T-cell (primary cell): ENCODE results near the gene FAM193A. TPM values are rescaled to one million over a fixed set of nuclear protein-coding genes. Genes with fewer than 3 reads are reported as not detected.
A peak's percentile ranks its signal among the peaks of the same experiment; 100 is the strongest.

Source experiments
- ATAC-seq, 4 experiments: fragments of 200-7000 bp in 3 of 4; fragments of 150-1000 bp in 1 of 4; cut with Tn5 transposase; replicated peaks in 1 of 4; 1 replicate in 3 of 4; 2 replicates in 1 of 4; pipeline ENCODE4 v1.10.0; 2021; ENCODE audit warnings: moderate library complexity in 3 of 4, mild to moderate bottlenecking in 2 of 4, moderate number of reproducible peaks in 1 of 4
- CTCF ChIA-PET, 2 donors: fragments of 300-600 bp; sonication (Branson Sonifier 250); formaldehyde crosslinking; loops; one replicate each; lab custom pipeline; 2022; ENCODE audit warnings: antibody characterized with exemption in 2 of 2; lab: Charles Lee
- POLR2A ChIA-PET, 2 donors: fragments of 300-600 bp; sonication (Branson Sonifier 250); formaldehyde crosslinking; loops; one replicate each; lab custom pipeline; 2022; ENCODE audit warnings: antibody characterized with exemption in 2 of 2; lab: Charles Lee
- DNase-seq, 35 experiments: peaks; one replicate each; pipeline versions ENCODE4 v3.0.0 to v3.0.0-alpha.2; 2013 to 2023
- H3K27ac ChIP-seq: one replicate; pipeline ENCODE4 v1.5.1; 2013; ENCODE audit warnings: low read length
- H3K27me3 ChIP-seq, 2 experiments: replicated peaks in 1 of 2; 1 replicate in 1 of 2; 2 replicates in 1 of 2; pipeline versions ENCODE4 v1.6.1 to v1.7.0; 2013; ENCODE audit warnings: low read length in 1 of 2, mixed read lengths in 1 of 2; ENCODE audit not compliant: control insufficient read depth in 2 of 2, insufficient read depth in 2 of 2; ENCODE audit errors: extremely low read depth in 1 of 2
- H3K36me3 ChIP-seq, 2 donors: 1 replicate in 1 of 2; 2 replicates in 1 of 2; pipeline versions ENCODE4 v1.6.1 to v1.7.0; 2013; ENCODE audit warnings: low read length in 1 of 2; ENCODE audit not compliant: control insufficient read depth in 2 of 2, insufficient read depth in 1 of 2; ENCODE audit errors: extremely low read depth in 1 of 2
- H3K4me1 ChIP-seq, 2 experiments: 1 replicate in 1 of 2; 2 replicates in 1 of 2; pipeline versions ENCODE4 v1.6.1 to v1.7.0; 2013; ENCODE audit warnings: low read length in 2 of 2, mixed read lengths in 1 of 2; ENCODE audit not compliant: insufficient read depth in 2 of 2, control insufficient read depth in 1 of 2; ENCODE audit errors: extremely low read depth in 1 of 2
- H3K4me3 ChIP-seq, 2 donors: 1 replicate in 1 of 2; 2 replicates in 1 of 2; pipeline versions ENCODE4 v1.5.1 to v1.7.0; 2013; ENCODE audit warnings: mild to moderate bottlenecking in 2 of 2, low read length in 1 of 2, moderate library complexity in 1 of 2; ENCODE audit not compliant: control insufficient read depth in 1 of 2; ENCODE audit errors: extremely low read depth in 1 of 2
- H3K9me3 ChIP-seq: 2 replicates; pipeline ENCODE4 v1.7.0; 2013
- H3K27ac Mint-ChIP-seq, 2 donors: one replicate each; pipeline ENCODE4 v1.8.0; 2020 to 2021; ENCODE audit warnings: mild to moderate bottlenecking in 2 of 2, mixed read lengths in 2 of 2
- H3K27me3 Mint-ChIP-seq, 2 donors: one replicate each; pipeline ENCODE4 v1.8.0; 2021 to 2022; ENCODE audit warnings: mixed read lengths in 2 of 2
- H3K36me3 Mint-ChIP-seq: one replicate; pipeline ENCODE4 v1.8.0; 2021; ENCODE audit warnings: mixed read lengths
- H3K4me1 Mint-ChIP-seq, 3 donors: one replicate each; pipeline ENCODE4 v1.8.0; 2020 to 2022; ENCODE audit warnings: mixed read lengths in 3 of 3, mild to moderate bottlenecking in 1 of 3
- H3K4me3 Mint-ChIP-seq, 3 donors: one replicate each; pipeline ENCODE4 v1.8.0; 2020 to 2022; ENCODE audit warnings: mild to moderate bottlenecking in 3 of 3, mixed read lengths in 3 of 3, moderate library complexity in 3 of 3
- H3K9me3 Mint-ChIP-seq, 3 donors: one replicate each; pipeline ENCODE4 v1.8.0; 2020 to 2022; ENCODE audit warnings: mixed read lengths in 3 of 3
- WGBS: methylation state at CpG from one replicate; pipeline ENCODE4 v1.1.5; 2013; ENCODE audit warnings: missing lambda C conversion rate; ENCODE audit not compliant: insufficient coverage; 5-methylcytosine and 5-hydroxymethylcytosine counted together
- total RNA-seq, 35 experiments: library from RNA in 6 of 35; stranded (reverse) in 6 of 35; fragments of 120-200 nt in 1 of 35; gene quantifications; one replicate each; pipeline versions ENCODE4 v1.2.1 to v1.2.4 and lab custom pipeline; 2013 to 2026

Gene FAM193A
- total RNA-seq, 5 donors from 2014 or later (not counting 1 experiment from before 2014, with no cell fraction given), result 41.6 to 46.8 (median 45.2) TPM

- ChIA-PET POLR2A (no interaction called here), CTCF (interaction anchor here in 1 of 2 donors (0.6 kb wide), 1 partner anchor 58 kb away, joined by 3 read pairs; no protein-coding TSS in a partner anchor)
- H3K27me3 ChIP-seq, result no peaks in the 10 kb centered on the region
- H3K4me3 ChIP-seq, result no peak overlapping the region
- no peak overlapping the region for H3K27ac Mint-ChIP-seq
- no peaks in the 10 kb centered on the region for H3K27me3 Mint-ChIP-seq
- H3K4me1 ChIP-seq, result peaks cover 8 to 15% of the 10 kb centered on the region in 2 experiments
- no peak overlapping the region for H3K4me3 Mint-ChIP-seq
- H3K9me3 ChIP-seq, result no peaks in the 10 kb centered on the region
- H3K27ac ChIP-seq, result no peak overlapping the region
- peaks cover 0 to 9% of the 10 kb centered on the region in 2 donors for H3K36me3 ChIP-seq
- ATAC-seq (no peak), DNase-seq (no peak)
- H3K4me1 Mint-ChIP-seq, result peaks cover 37 to 63% (median 49%) of the 10 kb centered on the region in 3 donors
- H3K9me3 Mint-ChIP-seq, result no peaks in the 10 kb centered on the region
- peaks cover 30% of the 10 kb centered on the region for H3K36me3 Mint-ChIP-seq
- WGBS, result 100% methylated on average over 1 of the region's 4 CpGs
Measured at GRCh38 chr4:2565533-2565932, 29.1 kb downstream of the FAM193A start.

- ChIA-PET CTCF (no interaction called here), POLR2A (interaction anchor here in 1 of 2 donors (0.6 kb wide), 1 partner anchor 31 kb away, joined by 3 read pairs; no protein-coding TSS in a partner anchor)
- Histone ChIP-seq H3K4me3 (no peak overlapping the region), H3K9me3 (no peaks in the 10 kb centered on the region), H3K27me3 (no peaks in the 10 kb centered on the region), H3K27ac (peak overlapping the region; percentile 39), H3K4me1 (peaks cover 9 to 33% of the 10 kb centered on the region in 2 experiments), H3K36me3 (peaks cover 0 to 4% of the 10 kb centered on the region in 2 donors)
- WGBS, result 85% methylated on average over 4 of the region's 4 CpGs
- Mint-ChIP-seq H3K4me3 (peak overlapping the region in 2 of 3 donors; percentile 42 to 61), H3K4me1 (peaks cover 58 to 67% (median 64%) of the 10 kb centered on the region in 3 donors), H3K9me3 (no peaks in the 10 kb centered on the region), H3K27ac (peak overlapping the region in 1 of 2 donors; percentile 73), H3K27me3 (no peaks in the 10 kb centered on the region), H3K36me3 (peaks cover 24% of the 10 kb centered on the region)
- ATAC-seq (no peak), DNase-seq (no peak)
Measured at GRCh38 chr4:2570036-2570435, 33.6 kb downstream of the FAM193A start.

- ATAC-seq (peak; percentile 90 to 100 (median 92)), DNase-seq (peak; percentile 4 to 86 (median 72))
- Histone ChIP-seq H3K9me3 (no peaks in the 10 kb centered on the region), H3K36me3 (peaks cover 0 to 3% of the 10 kb centered on the region in 2 donors), H3K4me1 (peaks cover 9 to 33% of the 10 kb centered on the region in 2 experiments), H3K4me3 (no peak overlapping the region), H3K27ac (peak overlapping the region; percentile 39), H3K27me3 (no peaks in the 10 kb centered on the region)
- Mint-ChIP-seq H3K9me3 (no peaks in the 10 kb centered on the region), H3K4me3 (peak overlapping the region; percentile 14 to 61 (median 42)), H3K36me3 (peaks cover 22% of the 10 kb centered on the region), H3K27ac (peak overlapping the region; percentile 6 to 73), H3K27me3 (no peaks in the 10 kb centered on the region), H3K4me1 (peaks cover 60 to 68% (median 63%) of the 10 kb centered on the region in 3 donors)
- POLR2A ChIA-PET, result interaction anchor here (0.6 to 1.1 kb wide), 2 partner anchors 26 to 31 kb away, joined by 3 to 12 read pairs; no protein-coding TSS in a partner anchor
- 100% methylated on average over 1 of the region's 11 CpGs for WGBS
- CTCF ChIA-PET, result no interaction called here
Measured at GRCh38 chr4:2570551-2571222, 34.2 kb downstream of the FAM193A start.

- Histone ChIP-seq H3K4me1 (peaks cover 9 to 33% of the 10 kb centered on the region in 2 experiments), H3K9me3 (no peaks in the 10 kb centered on the region), H3K4me3 (no peak overlapping the region), H3K27me3 (no peaks in the 10 kb centered on the region), H3K27ac (no peak overlapping the region), H3K36me3 (no peaks in the 10 kb centered on the region)
- Mint-ChIP-seq H3K4me3 (no peak overlapping the region), H3K36me3 (peaks cover 23% of the 10 kb centered on the region), H3K4me1 (peaks cover 60 to 75% (median 71%) of the 10 kb centered on the region in 3 donors), H3K27ac (peak overlapping the region in 1 of 2 donors; percentile 29), H3K9me3 (no peaks in the 10 kb centered on the region), H3K27me3 (no peaks in the 10 kb centered on the region)
- ChIA-PET CTCF (no interaction called here), POLR2A (interaction anchor here in 1 of 2 donors (1.1 kb wide), 1 partner anchor 25 kb away, joined by 12 read pairs; no protein-coding TSS in a partner anchor)
- 87% methylated on average over 8 of the region's 12 CpGs for WGBS
- ATAC-seq, result no peak
- no peak for DNase-seq
Measured at GRCh38 chr4:2572076-2572475, 35.6 kb downstream of the FAM193A start.

- peaks cover 6 to 29% of the 10 kb centered on the region in 2 experiments for H3K4me1 ChIP-seq
- Mint-ChIP-seq H3K36me3 (peaks cover 22% of the 10 kb centered on the region), H3K4me1 (peaks cover 57 to 70% (median 70%) of the 10 kb centered on the region in 3 donors), H3K4me3 (no peak overlapping the region), H3K9me3 (no peaks in the 10 kb centered on the region), H3K27me3 (no peaks in the 10 kb centered on the region), H3K27ac (peak overlapping the region in 1 of 2 donors; percentile 68)
- no peak overlapping the region for H3K27ac ChIP-seq
- DNase-seq, result no peak
- no peak for ATAC-seq
- no peaks in the 10 kb centered on the region for H3K9me3 ChIP-seq
- no peak overlapping the region for H3K4me3 ChIP-seq
- ChIA-PET POLR2A (no interaction called here), CTCF (interaction anchor here in 1 of 2 donors (0.6 kb wide), 1 partner anchor 130 kb away, joined by 3 read pairs; no protein-coding TSS in a partner anchor)
- no peaks in the 10 kb centered on the region for H3K27me3 ChIP-seq
- no peaks in the 10 kb centered on the region for H3K36me3 ChIP-seq
- WGBS, result 98% methylated on average over 3 of the region's 4 CpGs
Measured at GRCh38 chr4:2572866-2573265, 36.4 kb downstream of the FAM193A start.

- H3K4me3 ChIP-seq, result no peak overlapping the region
- no peaks in the 10 kb centered on the region for H3K27me3 ChIP-seq
- Mint-ChIP-seq H3K4me1 (peaks cover 51 to 65% (median 64%) of the 10 kb centered on the region in 3 donors), H3K4me3 (no peak overlapping the region), H3K27ac (peak overlapping the region in 1 of 2 donors; percentile 65), H3K27me3 (no peaks in the 10 kb centered on the region), H3K36me3 (peaks cover 20% of the 10 kb centered on the region), H3K9me3 (no peaks in the 10 kb centered on the region)
- no peak overlapping the region for H3K27ac ChIP-seq
- ChIA-PET POLR2A (no interaction called here), CTCF (no interaction called here)
- H3K4me1 ChIP-seq, result peaks cover 5 to 29% of the 10 kb centered on the region in 2 experiments
- 93% methylated on average over 7 of the region's 7 CpGs for WGBS
- ATAC-seq (no peak), DNase-seq (no peak)
- no peaks in the 10 kb centered on the region for H3K9me3 ChIP-seq
- no peaks in the 10 kb centered on the region for H3K36me3 ChIP-seq
Measured at GRCh38 chr4:2574009-2574408, 37.6 kb downstream of the FAM193A start.
